ENCODE results near the gene SLC35F4. TPM values are rescaled to one million over a fixed set of nuclear protein-coding genes. Genes with fewer than 3 reads are reported as not detected.

Gene SLC35F4
- total RNA-seq, 1 experiment from 2014 or later, result not detected

DNA sequence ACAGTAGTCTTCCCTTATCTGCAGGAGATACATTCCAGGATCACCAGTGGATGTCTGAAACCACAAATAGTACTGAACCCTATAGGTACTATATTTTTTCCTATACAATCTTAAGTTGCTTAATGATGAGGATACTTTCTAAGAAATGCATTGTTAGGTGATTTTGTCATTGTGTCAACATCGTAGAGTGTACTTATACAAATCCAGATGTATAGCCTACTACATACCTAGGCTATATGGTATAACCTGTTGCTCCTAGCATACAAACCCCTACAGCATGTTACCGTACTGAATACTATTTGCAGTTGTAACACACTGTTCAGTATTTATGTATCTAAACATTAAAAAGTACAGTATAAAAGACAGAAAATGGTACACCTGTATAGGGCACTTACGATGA is 165.9 kb downstream of the SLC35F4 start:
- no peak overlapping the region for H3K27ac Mint-ChIP-seq (ENCODE audit: unreplicated experiment)
- no TSS peak for BruUV-seq (replicated peaks)
- H3K36me3 Mint-ChIP-seq (ENCODE audit: insufficient read depth, unreplicated experiment), result no peaks in the 10 kb centered on the region
- Histone ChIP-seq H3K9me3 (no peaks in the 10 kb centered on the region), H3K4me3 (ENCODE audit: low read depth, low read length) (no peak overlapping the region), H3K36me3 (ENCODE audit: control insufficient read depth, insufficient read depth, low read length) (no peaks in the 10 kb centered on the region), H3K27me3 (replicated peaks; ENCODE audit: control insufficient read depth, insufficient read depth, low read length) (no peaks in the 10 kb centered on the region), H3K4me1 (no peaks in the 10 kb centered on the region)
- H3K4me3 Mint-ChIP-seq (ENCODE audit: unreplicated experiment), result no peak overlapping the region
- H3K9me3 Mint-ChIP-seq (ENCODE audit: unreplicated experiment), result no peaks in the 10 kb centered on the region
- no peak for DNase-seq
- no peak for TF ChIP-seq CTCF (IDR thresholded peaks at IDR 0.05; ENCODE audit: insufficient read depth in 1 of 2, low read depth in 1 of 2, low read length in 1 of 2, severe bottlenecking in 1 of 2, unreplicated experiment in 1 of 2)
- intact Hi-C loops (cut with micrococcal nuclease; ENCODE audit: unreplicated experiment), result loop anchor here (5.0 kb wide), 1 partner anchor 372 kb away; no protein-coding TSS in a partner anchor
- no peaks in the 10 kb centered on the region for H3K4me1 Mint-ChIP-seq (ENCODE audit: low read depth, unreplicated experiment)
- ChIA-PET POLR2A (no interaction called here), CTCF (no interaction called here)
- no peaks in the 10 kb centered on the region for H3K27me3 Mint-ChIP-seq (ENCODE audit: insufficient read depth, unreplicated experiment)

- H3K36me3 Mint-ChIP-seq (ENCODE audit: insufficient read depth, unreplicated experiment), result no peaks in the 10 kb centered on the region
- Histone ChIP-seq H3K9me3 (no peaks in the 10 kb centered on the region), H3K4me1 (no peaks in the 10 kb centered on the region), H3K4me3 (ENCODE audit: low read depth, low read length) (no peak overlapping the region), H3K27me3 (replicated peaks; ENCODE audit: control insufficient read depth, insufficient read depth, low read length) (no peaks in the 10 kb centered on the region), H3K36me3 (ENCODE audit: control insufficient read depth, insufficient read depth, low read length) (no peaks in the 10 kb centered on the region)
- H3K9me3 Mint-ChIP-seq (ENCODE audit: unreplicated experiment), result no peaks in the 10 kb centered on the region
- intact Hi-C loops (cut with micrococcal nuclease; ENCODE audit: unreplicated experiment), result loop anchor here (1.0 kb wide), 1 partner anchor 179 kb away; no protein-coding TSS in a partner anchor
- no TSS peak for BruUV-seq (replicated peaks)
- ChIA-PET POLR2A (no interaction called here), CTCF (interaction anchor here (0.6 to 1.1 kb wide), 3 partner anchors 19 to 41 kb away, joined by 3 to 4 read pairs (median 3); no protein-coding TSS in a partner anchor)
- H3K4me3 Mint-ChIP-seq (ENCODE audit: unreplicated experiment), result no peak overlapping the region
- H3K27ac Mint-ChIP-seq (ENCODE audit: unreplicated experiment), result no peak overlapping the region
- TF ChIP-seq CTCF (IDR thresholded peaks at IDR 0.05; ENCODE audit: insufficient read depth in 1 of 2, low read depth in 1 of 2, low read length in 1 of 2, severe bottlenecking in 1 of 2, unreplicated experiment in 1 of 2), result peak in 1 of 2 experiments; percentile 41
- DNase-seq, result peak in 1 of 2 experiments; percentile 28
- peaks cover 5% of the 10 kb centered on the region for H3K27me3 Mint-ChIP-seq (ENCODE audit: insufficient read depth, unreplicated experiment)
- H3K4me1 Mint-ChIP-seq (ENCODE audit: low read depth, unreplicated experiment), result no peaks in the 10 kb centered on the region
Measured at GRCh38 chr14:57692671-57693070, 173.2 kb downstream of the SLC35F4 start.

DNA sequence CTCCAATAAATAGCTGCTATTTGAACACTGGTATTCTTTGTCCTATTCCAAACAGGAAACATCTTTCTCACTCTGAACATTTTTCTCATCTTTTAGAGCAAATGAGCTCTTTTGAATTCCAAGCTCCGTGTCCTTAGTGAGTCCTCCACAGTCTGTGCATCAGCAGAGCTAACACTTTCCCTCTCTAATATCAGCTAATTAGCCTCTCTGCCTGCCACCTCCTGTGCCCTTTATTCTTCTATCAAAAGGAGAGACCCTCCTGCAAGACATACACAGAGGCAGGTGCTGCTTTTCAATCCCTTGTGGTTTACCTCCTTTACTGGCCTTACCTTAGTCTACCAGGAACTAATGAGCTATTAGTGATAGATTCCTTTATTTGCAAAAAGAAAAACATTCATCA is 178.5 kb downstream of the SLC35F4 start:
- ChIA-PET POLR2A (interaction anchor here (0.6 kb wide), 1 partner anchor 17 kb away, joined by 5 read pairs; no protein-coding TSS in a partner anchor), CTCF (no interaction called here)
- no peak for TF ChIP-seq CTCF (IDR thresholded peaks at IDR 0.05; ENCODE audit: insufficient read depth in 1 of 2, low read depth in 1 of 2, low read length in 1 of 2, severe bottlenecking in 1 of 2, unreplicated experiment in 1 of 2)
- no peak overlapping the region for H3K4me3 ChIP-seq (ENCODE audit: low read depth, low read length)
- no peaks in the 10 kb centered on the region for H3K27me3 ChIP-seq (replicated peaks; ENCODE audit: control insufficient read depth, insufficient read depth, low read length)
- Mint-ChIP-seq H3K4me3 (ENCODE audit: unreplicated experiment) (no peak overlapping the region), H3K9me3 (ENCODE audit: unreplicated experiment) (no peaks in the 10 kb centered on the region), H3K27ac (ENCODE audit: unreplicated experiment) (no peak overlapping the region), H3K27me3 (ENCODE audit: insufficient read depth, unreplicated experiment) (peaks cover 5% of the 10 kb centered on the region), H3K36me3 (ENCODE audit: insufficient read depth, unreplicated experiment) (no peaks in the 10 kb centered on the region), H3K4me1 (ENCODE audit: low read depth, unreplicated experiment) (no peaks in the 10 kb centered on the region)
- no TSS peak for BruUV-seq (replicated peaks)
- H3K9me3 ChIP-seq, result no peaks in the 10 kb centered on the region
- no peaks in the 10 kb centered on the region for H3K36me3 ChIP-seq (ENCODE audit: control insufficient read depth, insufficient read depth, low read length)
- no peak for DNase-seq
- no peaks in the 10 kb centered on the region for H3K4me1 ChIP-seq
- intact Hi-C loops (cut with micrococcal nuclease; ENCODE audit: unreplicated experiment), result no loop called here

Data from Caco-2 (cell line).